ENCODE results near the gene GFRA4.

GFRA4 gene

GRCh38 chr20:3670511-3670910, 7.3 kb upstream of the GFRA4 start:
- DNase-seq (ENCODE audit: low read depth): no peak
- in situ Hi-C loops (cut with HindIII; ENCODE audit: low sequenced_read_pairs): no loop called here
- TF ChIP-seq, protein P1, sequence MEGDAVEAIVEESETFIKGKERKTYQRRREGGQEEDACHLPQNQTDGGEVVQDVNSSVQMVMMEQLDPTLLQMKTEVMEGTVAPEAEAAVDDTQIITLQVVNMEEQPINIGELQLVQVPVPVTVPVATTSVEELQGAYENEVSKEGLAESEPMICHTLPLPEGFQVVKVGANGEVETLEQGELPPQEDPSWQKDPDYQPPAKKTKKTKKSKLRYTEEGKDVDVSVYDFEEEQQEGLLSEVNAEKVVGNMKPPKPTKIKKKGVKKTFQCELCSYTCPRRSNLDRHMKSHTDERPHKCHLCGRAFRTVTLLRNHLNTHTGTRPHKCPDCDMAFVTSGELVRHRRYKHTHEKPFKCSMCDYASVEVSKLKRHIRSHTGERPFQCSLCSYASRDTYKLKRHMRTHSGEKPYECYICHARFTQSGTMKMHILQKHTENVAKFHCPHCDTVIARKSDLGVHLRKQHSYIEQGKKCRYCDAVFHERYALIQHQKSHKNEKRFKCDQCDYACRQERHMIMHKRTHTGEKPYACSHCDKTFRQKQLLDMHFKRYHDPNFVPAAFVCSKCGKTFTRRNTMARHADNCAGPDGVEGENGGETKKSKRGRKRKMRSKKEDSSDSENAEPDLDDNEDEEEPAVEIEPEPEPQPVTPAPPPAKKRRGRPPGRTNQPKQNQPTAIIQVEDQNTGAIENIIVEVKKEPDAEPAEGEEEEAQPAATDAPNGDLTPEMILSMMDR (IDR thresholded peaks at IDR 0.05; ENCODE audit: low read depth, low read length, missing control alignments): no peak
- H3K4me3 ChIP-seq (ENCODE audit: low read depth, low read length): no peak overlapping the region

GRCh38 chr20:3669710-3670367, 6.6 kb upstream of the GFRA4 start:
- DNase-seq (ENCODE audit: low read depth): no peak
- in situ Hi-C loops (cut with HindIII; ENCODE audit: low sequenced_read_pairs): no loop called here
- TF ChIP-seq, protein P1 (IDR thresholded peaks at IDR 0.05; ENCODE audit: low read depth, low read length, missing control alignments): no peak
- no peak overlapping the region for H3K4me3 ChIP-seq (ENCODE audit: low read depth, low read length)

GRCh38 chr20:3667434-3668037, 4.3 kb upstream of the GFRA4 start:
- in situ Hi-C loops (cut with HindIII; ENCODE audit: low sequenced_read_pairs): no loop called here
- TF ChIP-seq, protein P1 (IDR thresholded peaks at IDR 0.05; ENCODE audit: low read depth, low read length, missing control alignments): no peak
- H3K4me3 ChIP-seq (ENCODE audit: low read depth, low read length): no peak overlapping the region
- DNase-seq (ENCODE audit: low read depth): no peak

GRCh38 chr20:3663858-3664257, 659 bp upstream of the GFRA4 start:
- in situ Hi-C loops (cut with HindIII; ENCODE audit: low sequenced_read_pairs): no loop called here
- H3K4me3 ChIP-seq (ENCODE audit: low read depth, low read length): no peak overlapping the region
- DNase-seq (ENCODE audit: low read depth): no peak
- TF ChIP-seq, protein P1 (IDR thresholded peaks at IDR 0.05; ENCODE audit: low read depth, low read length, missing control alignments): no peak

- no peak for DNase-seq (ENCODE audit: low read depth)
- H3K4me3 ChIP-seq (ENCODE audit: low read depth, low read length): no peak overlapping the region
- in situ Hi-C loops (cut with HindIII; ENCODE audit: low sequenced_read_pairs): no loop called here
- TF ChIP-seq, protein P1 (IDR thresholded peaks at IDR 0.05; ENCODE audit: low read depth, low read length, missing control alignments): no peak
Observed at GRCh38 chr20:3661814-3662665, 1.2 kb downstream of the GFRA4 start.

GRCh38 chr20:3661060-3661813, 2.0 kb downstream of the GFRA4 start:
- DNase-seq (ENCODE audit: low read depth): no peak
- no peak overlapping the region for H3K4me3 ChIP-seq (ENCODE audit: low read depth, low read length)
- in situ Hi-C loops (cut with HindIII; ENCODE audit: low sequenced_read_pairs): no loop called here
- TF ChIP-seq, protein P1 (IDR thresholded peaks at IDR 0.05; ENCODE audit: low read depth, low read length, missing control alignments): no peak
